GM15510 (cell line): Measurements from ENCODE around the gene NDUFA11.

Source experiments
- POLR2A ChIP-seq: IDR thresholded peaks from 3 replicates; pipeline ENCODE4 v1.6.1; 2011; ENCODE audit warnings: borderline replicate concordance; ENCODE audit not compliant: insufficient read length; ENCODE audit errors: extremely low read depth

NDUFA11 gene

GRCh38 chr19:5922161-5922545 is 18.6 kb upstream of the NDUFA11 start:
- no peak for TF ChIP-seq POLR2A

- TF ChIP-seq POLR2A, result no peak
These were observed 18.0 kb upstream of the NDUFA11 start for GRCh38 chr19:5921516-5922160.

- no peak for TF ChIP-seq POLR2A
These were observed 15.0 kb upstream of the NDUFA11 start for GRCh38 chr19:5918463-5919079.

- TF ChIP-seq POLR2A, result no peak
These were observed 14.0 kb upstream of the NDUFA11 start for GRCh38 chr19:5917431-5918107.

- TF ChIP-seq POLR2A, result no peak
These were observed 12.7 kb upstream of the NDUFA11 start for GRCh38 chr19:5916181-5916708.

- no peak for TF ChIP-seq POLR2A
These were observed 12.2 kb upstream of the NDUFA11 start for GRCh38 chr19:5915782-5916165.

- TF ChIP-seq POLR2A, result no peak
These were observed 11.6 kb upstream of the NDUFA11 start for GRCh38 chr19:5914946-5915781.

GRCh38 chr19:5914358-5914774 is 10.8 kb upstream of the NDUFA11 start:
- TF ChIP-seq POLR2A, result no peak

- TF ChIP-seq POLR2A, result no peak
These were observed 10.3 kb upstream of the NDUFA11 start, which contains the start of gene CAPS for GRCh38 chr19:5913739-5914357. CAPS (plus strand) TSS chr19:5914254; CDS start chr19:5914407, 153 bp downstream.

GRCh38 chr19:5911366-5911765 is 7.8 kb upstream of the NDUFA11 start:
- no peak for TF ChIP-seq POLR2A

GRCh38 chr19:5910638-5910907 is 7.0 kb upstream of the NDUFA11 start:
- TF ChIP-seq POLR2A, result no peak

- TF ChIP-seq POLR2A, result no peak
These were observed 5.3 kb upstream of the NDUFA11 start for GRCh38 chr19:5908773-5909442.

- no peak for TF ChIP-seq POLR2A
These were observed 3.7 kb upstream of the NDUFA11 start for GRCh38 chr19:5907241-5907640.
